Keratinocyte (primary cell): ENCODE results near the gene DLL4. TPM values are rescaled to one million over a fixed set of nuclear protein-coding genes. Genes with fewer than 3 reads are reported as not detected.

Experiments
- DNase-seq: peaks from one replicate; pipeline ENCODE4 v3.0.0-alpha.2; 2011; ENCODE audit warnings: low read depth, missing footprints, low spot score
- FAIRE-seq: peaks from 2 replicates; lab custom pipeline; 2011; peaks lifted over from hg19 to GRCh38; lab: Jason Lieb, UNC
- H2AFZ ChIP-seq: 2 replicates; pipeline ENCODE4 v1.6.0; 2012; ENCODE audit warnings: low read length, control low read depth, inconsistent platforms; ENCODE audit not compliant: control insufficient read depth
- H3K27ac ChIP-seq: 2 replicates; pipeline ENCODE4 v1.5.1; 2011; ENCODE audit warnings: low read length; ENCODE audit not compliant: control insufficient read depth, insufficient read depth
- H3K27me3 ChIP-seq: 3 replicates; pipeline ENCODE4 v1.6.0; 2011; ENCODE audit warnings: low read length; ENCODE audit not compliant: control insufficient read depth, insufficient read depth; ENCODE audit errors: extremely low read depth
- H3K36me3 ChIP-seq, 2 experiments: 2 replicates in 1 of 2; 3 replicates in 1 of 2; pipeline ENCODE4 v1.5.1; 2011; ENCODE audit warnings: low read length in 2 of 2, mild to moderate bottlenecking in 1 of 2; ENCODE audit not compliant: control insufficient read depth in 2 of 2, insufficient read depth in 2 of 2; ENCODE audit errors: extremely low read depth in 1 of 2
- H3K4me1 ChIP-seq: 3 replicates; pipeline ENCODE4 v1.5.1; 2011; ENCODE audit warnings: low read length; ENCODE audit not compliant: control insufficient read depth, insufficient read depth; ENCODE audit errors: extremely low read depth
- H3K4me2 ChIP-seq: 3 replicates; pipeline ENCODE4 v1.6.0; 2011; ENCODE audit warnings: low read depth, low read length; ENCODE audit not compliant: control insufficient read depth, insufficient read depth; ENCODE audit errors: extremely low read depth
- H3K4me3 ChIP-seq, 3 experiments: fragments of 200-600 bp in 1 of 3; sonication (generic) in 1 of 3; 2 replicates in 2 of 3; 3 replicates in 1 of 3; pipeline ENCODE4 v1.5.1; 2011 to 2016; ENCODE audit warnings: low read length in 3 of 3, mild to moderate bottlenecking in 3 of 3, control low read depth in 2 of 3, inconsistent platforms in 1 of 3, low read depth in 1 of 3, mixed read lengths in 1 of 3, mixed run types in 1 of 3, moderate library complexity in 1 of 3; ENCODE audit not compliant: control insufficient read depth in 2 of 3, insufficient read depth in 2 of 3; ENCODE audit errors: extremely low read depth in 1 of 3
- H3K79me2 ChIP-seq: 2 replicates; pipeline ENCODE4 v1.6.0; 2012; ENCODE audit warnings: low read length; ENCODE audit not compliant: control insufficient read depth, insufficient read depth
- H3K9ac ChIP-seq: 3 replicates; pipeline ENCODE4 v1.6.0; 2011; ENCODE audit warnings: low read length; ENCODE audit not compliant: control insufficient read depth, insufficient read depth; ENCODE audit errors: extremely low read depth
- H3K9me1 ChIP-seq: 3 replicates; pipeline ENCODE4 v1.6.0; 2011; ENCODE audit warnings: low read length; ENCODE audit not compliant: control insufficient read depth, insufficient read depth; ENCODE audit errors: extremely low read depth
- H3K9me3 ChIP-seq: 2 replicates; pipeline ENCODE4 v1.5.1; 2012; ENCODE audit warnings: low read depth, low read length; ENCODE audit not compliant: control insufficient read depth
- H4K20me1 ChIP-seq: 3 replicates; pipeline ENCODE4 v1.6.0; 2011; ENCODE audit warnings: low read length; ENCODE audit not compliant: control insufficient read depth, insufficient read depth; ENCODE audit errors: extremely low read depth
- EZH2 ChIP-seq: IDR thresholded peaks from one replicate; pipeline ENCODE4 v1.6.1; 2012; ENCODE audit warnings: inconsistent platforms, mild to moderate bottlenecking, low read length, moderate library complexity
- dilution Hi-C: fragments of 300-500 bp; cut with MboI; formaldehyde crosslinking; loops from one replicate; pipeline ENCODE4 v1.7.0; 2020; ENCODE audit warnings: low sequenced_read_pairs; ENCODE audit not compliant: extremely low pct_ligation_motif_present
- polyA plus RNA-seq, 5 experiments: library from polyadenylated mRNA; depleted of rRNA in 3 of 5; stranded (reverse) in 3 of 5; stranded (forward) in 1 of 5; unstranded in 1 of 5; fragments of >200 nt; gene quantifications; 1 replicate in 1 of 5; 2 replicates in 3 of 5; 3 replicates in 1 of 5; pipeline versions ENCODE4 v1.2.1 to v1.2.3, GENCODE V29; 2011 to 2012; ENCODE audit warnings: missing spikeins in 2 of 5, low read depth in 1 of 5, low replicate concordance in 1 of 5
- TF ChIP-seq, protein P1 (sequence below), 3 experiments: IDR thresholded peaks in 1 of 3; conservative IDR thresholded peaks in 1 of 3; optimal IDR thresholded peaks in 1 of 3; 2 replicates in 2 of 3; 3 replicates in 1 of 3; pipeline versions ENCODE3 to v1.5.1; 2011; ENCODE audit warnings: low read length in 3 of 3, mild to moderate bottlenecking in 3 of 3, moderate library complexity in 2 of 3, control low read depth in 1 of 3, inconsistent platforms in 1 of 3; ENCODE audit not compliant: insufficient read depth in 2 of 3; ENCODE audit errors: extremely low read depth in 1 of 3

Gene DLL4
- polyA plus RNA-seq, 1 donor (not counting 4 experiments of a cell fraction or from before 2014, with no cell fraction given), result not detected

DNA sequence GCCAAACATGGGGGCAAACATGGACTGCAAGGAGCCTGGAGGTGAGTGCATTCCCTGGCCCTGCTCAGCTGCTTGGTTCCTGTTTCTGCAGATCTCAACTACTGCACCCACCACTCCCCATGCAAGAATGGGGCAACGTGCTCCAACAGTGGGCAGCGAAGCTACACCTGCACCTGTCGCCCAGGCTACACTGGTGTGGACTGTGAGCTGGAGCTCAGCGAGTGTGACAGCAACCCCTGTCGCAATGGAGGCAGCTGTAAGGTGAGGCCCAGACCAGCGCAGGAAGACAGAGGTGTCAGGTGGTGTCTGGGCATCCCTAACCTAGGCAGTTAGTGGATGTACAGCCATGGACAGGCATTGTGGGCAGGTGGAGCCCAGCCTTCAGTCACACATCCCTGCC, 5.3 kb downstream of the DLL4 start:
- Histone ChIP-seq H3K9me3 (no peaks in the 10 kb centered on the region), H3K4me2 (no peak overlapping the region), H3K9ac (no peak overlapping the region), H3K4me1 (peaks cover 12% of the 10 kb centered on the region), H3K4me3 (no peak overlapping the region), H3K27me3 (peaks cover 42% of the 10 kb centered on the region), H4K20me1 (peaks cover 2% of the 10 kb centered on the region), H3K36me3 (no peaks in the 10 kb centered on the region), H3K27ac (no peak overlapping the region), H3K79me2 (no peaks in the 10 kb centered on the region), H3K9me1 (no peaks in the 10 kb centered on the region), H2AFZ (no peak overlapping the region)
- TF ChIP-seq, protein P1, sequence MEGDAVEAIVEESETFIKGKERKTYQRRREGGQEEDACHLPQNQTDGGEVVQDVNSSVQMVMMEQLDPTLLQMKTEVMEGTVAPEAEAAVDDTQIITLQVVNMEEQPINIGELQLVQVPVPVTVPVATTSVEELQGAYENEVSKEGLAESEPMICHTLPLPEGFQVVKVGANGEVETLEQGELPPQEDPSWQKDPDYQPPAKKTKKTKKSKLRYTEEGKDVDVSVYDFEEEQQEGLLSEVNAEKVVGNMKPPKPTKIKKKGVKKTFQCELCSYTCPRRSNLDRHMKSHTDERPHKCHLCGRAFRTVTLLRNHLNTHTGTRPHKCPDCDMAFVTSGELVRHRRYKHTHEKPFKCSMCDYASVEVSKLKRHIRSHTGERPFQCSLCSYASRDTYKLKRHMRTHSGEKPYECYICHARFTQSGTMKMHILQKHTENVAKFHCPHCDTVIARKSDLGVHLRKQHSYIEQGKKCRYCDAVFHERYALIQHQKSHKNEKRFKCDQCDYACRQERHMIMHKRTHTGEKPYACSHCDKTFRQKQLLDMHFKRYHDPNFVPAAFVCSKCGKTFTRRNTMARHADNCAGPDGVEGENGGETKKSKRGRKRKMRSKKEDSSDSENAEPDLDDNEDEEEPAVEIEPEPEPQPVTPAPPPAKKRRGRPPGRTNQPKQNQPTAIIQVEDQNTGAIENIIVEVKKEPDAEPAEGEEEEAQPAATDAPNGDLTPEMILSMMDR (optimal IDR thresholded peaks at IDR 0.05 in 1 of 3, IDR thresholded peaks at IDR 0.05 in 1 of 3, conservative IDR thresholded peaks at IDR 0.05 in 1 of 3; ENCODE audit: extremely low read depth in 1 of 3, insufficient read depth in 2 of 3, low read length in 3 of 3), result no peak
- TF ChIP-seq EZH2, result no peak
- DNase-seq (no peak), FAIRE-seq (no peak)
- dilution Hi-C loops, result no loop called here

DNA sequence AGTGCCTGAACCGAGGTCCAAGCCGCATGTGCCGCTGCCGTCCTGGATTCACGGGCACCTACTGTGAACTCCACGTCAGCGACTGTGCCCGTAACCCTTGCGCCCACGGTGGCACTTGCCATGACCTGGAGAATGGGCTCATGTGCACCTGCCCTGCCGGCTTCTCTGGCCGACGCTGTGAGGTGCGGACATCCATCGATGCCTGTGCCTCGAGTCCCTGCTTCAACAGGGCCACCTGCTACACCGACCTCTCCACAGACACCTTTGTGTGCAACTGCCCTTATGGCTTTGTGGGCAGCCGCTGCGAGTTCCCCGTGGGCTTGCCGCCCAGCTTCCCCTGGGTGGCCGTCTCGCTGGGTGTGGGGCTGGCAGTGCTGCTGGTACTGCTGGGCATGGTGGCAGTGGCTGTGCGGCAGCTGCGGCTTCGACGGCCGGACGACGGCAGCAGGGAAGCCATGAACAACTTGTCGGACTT, 7.1 kb downstream of the DLL4 start:
- Histone ChIP-seq H3K9ac (no peak overlapping the region), H3K4me3 (no peak overlapping the region), H3K27me3 (peaks cover 32% of the 10 kb centered on the region), H3K9me3 (no peaks in the 10 kb centered on the region), H2AFZ (no peak overlapping the region), H3K27ac (no peak overlapping the region), H3K4me2 (no peak overlapping the region), H3K9me1 (no peaks in the 10 kb centered on the region), H3K79me2 (no peaks in the 10 kb centered on the region), H3K36me3 (no peaks in the 10 kb centered on the region), H3K4me1 (no peaks in the 10 kb centered on the region), H4K20me1 (peaks cover 2% of the 10 kb centered on the region)
- FAIRE-seq (no peak), DNase-seq (no peak)
- dilution Hi-C loops, result no loop called here
- TF ChIP-seq EZH2, result no peak
- TF ChIP-seq, protein P1 (optimal IDR thresholded peaks at IDR 0.05 in 1 of 3, IDR thresholded peaks at IDR 0.05 in 1 of 3, conservative IDR thresholded peaks at IDR 0.05 in 1 of 3; ENCODE audit: extremely low read depth in 1 of 3, insufficient read depth in 2 of 3, low read length in 3 of 3), result no peak
